Thoracic aorta (tissue), 2 donors: ENCODE measurements around the gene KLHL29. TPM values are rescaled to one million over a fixed set of nuclear protein-coding genes. Genes with fewer than 3 reads are reported as not detected.

Experiments
- ATAC-seq: fragments of 150-250 bp; one replicate; pipeline ENCODE4 v1.8.0; 2017; ENCODE audit warnings: low read depth; ENCODE audit not compliant: insufficient number of reproducible peaks, low FRiP score
- DNase-seq: peaks from one replicate; pipeline ENCODE4 v3.0.0-alpha.2; 2020; ENCODE audit warnings: low spot score
- H3K27ac ChIP-seq, 2 donors: fragments of 200-600 bp; sonication (generic); 1 replicate in 1 of 2; 2 replicates in 1 of 2; pipeline ENCODE4 v1.5.1; 2016; ENCODE audit warnings: mild to moderate bottlenecking in 2 of 2, moderate library complexity in 2 of 2
- H3K27me3 ChIP-seq: fragments of 200-600 bp; sonication (generic); replicated peaks from 2 replicates; pipeline ENCODE4 v1.6.0; 2016; ENCODE audit warnings: mild to moderate bottlenecking; ENCODE audit not compliant: insufficient read depth
- H3K36me3 ChIP-seq: fragments of 200-600 bp; sonication (generic); one replicate; pipeline ENCODE4 v1.5.1; 2016
- H3K4me1 ChIP-seq, 2 donors: fragments of 200-600 bp; sonication (generic); 1 replicate in 1 of 2; 2 replicates in 1 of 2; pipeline versions ENCODE4 v1.5.1 to v1.6.0; 2016; ENCODE audit warnings: low read depth in 2 of 2, mild to moderate bottlenecking in 1 of 2; ENCODE audit not compliant: control insufficient read depth in 1 of 2
- H3K4me3 ChIP-seq: fragments of 200-600 bp; sonication (generic); 2 replicates; pipeline ENCODE4 v1.5.1; 2016; ENCODE audit warnings: mild to moderate bottlenecking
- H3K9me3 ChIP-seq: fragments of 200-600 bp; sonication (generic); 2 replicates; pipeline ENCODE4 v1.5.1; 2016
- CTCF ChIP-seq: fragments of 200-600 bp; sonication (generic); IDR thresholded peaks from one replicate; pipeline ENCODE4 v1.5.1; 2019; ENCODE audit warnings: antibody characterized with exemption
- total RNA-seq, 2 donors: library from RNA; depleted of rRNA; stranded (reverse); fragments of >200 nt; gene quantifications; one replicate each; pipeline versions ENCODE4 v1.1.0 to v1.2.3, GENCODE V29; 2016

The KLHL29 gene
- total RNA-seq, 2 donors from 2014 or later, result 18.5 to 24.4 TPM

GRCh38 chr2:23534771-23535170 is 149.8 kb downstream of the KLHL29 start:
- Histone ChIP-seq H3K27me3 (no peaks in the 10 kb centered on the region), H3K4me3 (no peak overlapping the region), H3K27ac (no peak overlapping the region), H3K36me3 (no peaks in the 10 kb centered on the region), H3K4me1 (no peaks in the 10 kb centered on the region), H3K9me3 (no peaks in the 10 kb centered on the region)
- DNase-seq (no peak), ATAC-seq (no peak)
- no peak for TF ChIP-seq CTCF

- Histone ChIP-seq H3K4me1 (no peaks in the 10 kb centered on the region), H3K36me3 (no peaks in the 10 kb centered on the region), H3K9me3 (no peaks in the 10 kb centered on the region), H3K4me3 (no peak overlapping the region), H3K27me3 (no peaks in the 10 kb centered on the region), H3K27ac (no peak overlapping the region)
- ATAC-seq (no peak), DNase-seq (no peak)
- no peak for TF ChIP-seq CTCF
Observed at GRCh38 chr2:23536326-23536725, 151.3 kb downstream of the KLHL29 start.

GRCh38 chr2:23537991-23538390 is 153.0 kb downstream of the KLHL29 start:
- Histone ChIP-seq H3K27me3 (no peaks in the 10 kb centered on the region), H3K4me1 (no peaks in the 10 kb centered on the region), H3K4me3 (no peak overlapping the region), H3K27ac (no peak overlapping the region), H3K36me3 (no peaks in the 10 kb centered on the region), H3K9me3 (no peaks in the 10 kb centered on the region)
- DNase-seq (no peak), ATAC-seq (no peak)
- TF ChIP-seq CTCF, result no peak

GRCh38 chr2:23538566-23538965 is 153.6 kb downstream of the KLHL29 start:
- DNase-seq (no peak), ATAC-seq (no peak)
- no peak for TF ChIP-seq CTCF
- H3K9me3 ChIP-seq, result no peaks in the 10 kb centered on the region
- no peak overlapping the region for H3K27ac ChIP-seq
- no peaks in the 10 kb centered on the region for H3K4me1 ChIP-seq
- no peak overlapping the region for H3K4me3 ChIP-seq
- H3K27me3 ChIP-seq, result no peaks in the 10 kb centered on the region
- no peaks in the 10 kb centered on the region for H3K36me3 ChIP-seq

- no peak for TF ChIP-seq CTCF
- H3K27me3 ChIP-seq, result no peaks in the 10 kb centered on the region
- H3K36me3 ChIP-seq, result no peaks in the 10 kb centered on the region
- no peak for ATAC-seq
- H3K9me3 ChIP-seq, result no peaks in the 10 kb centered on the region
- H3K4me1 ChIP-seq, result peaks cover 9 to 14% of the 10 kb centered on the region in 2 donors
- no peak for DNase-seq
- no peak overlapping the region for H3K4me3 ChIP-seq
- no peak overlapping the region for H3K27ac ChIP-seq
Observed at GRCh38 chr2:23540804-23541360, 155.9 kb downstream of the KLHL29 start.
